Lower leg skin (tissue), 3 donors: ENCODE results near the gene FCSK.

ENCODE experiments used
- CTCF ChIP-seq, 3 donors: fragments of 450-650 bp; IDR thresholded peaks; one replicate each; pipeline ENCODE4 v1.5.1; 2016; ENCODE audit warnings: antibody characterized with exemption in 3 of 3, mild to moderate bottlenecking in 3 of 3, moderate library complexity in 2 of 3
- POLR2A ChIP-seq, 2 donors: fragments of 450-650 bp; IDR thresholded peaks; one replicate each; pipeline ENCODE4 v1.6.1; 2016 to 2017; ENCODE audit warnings: antibody characterized with exemption in 2 of 2, mild to moderate bottlenecking in 1 of 2, moderate library complexity in 1 of 2

DNA sequence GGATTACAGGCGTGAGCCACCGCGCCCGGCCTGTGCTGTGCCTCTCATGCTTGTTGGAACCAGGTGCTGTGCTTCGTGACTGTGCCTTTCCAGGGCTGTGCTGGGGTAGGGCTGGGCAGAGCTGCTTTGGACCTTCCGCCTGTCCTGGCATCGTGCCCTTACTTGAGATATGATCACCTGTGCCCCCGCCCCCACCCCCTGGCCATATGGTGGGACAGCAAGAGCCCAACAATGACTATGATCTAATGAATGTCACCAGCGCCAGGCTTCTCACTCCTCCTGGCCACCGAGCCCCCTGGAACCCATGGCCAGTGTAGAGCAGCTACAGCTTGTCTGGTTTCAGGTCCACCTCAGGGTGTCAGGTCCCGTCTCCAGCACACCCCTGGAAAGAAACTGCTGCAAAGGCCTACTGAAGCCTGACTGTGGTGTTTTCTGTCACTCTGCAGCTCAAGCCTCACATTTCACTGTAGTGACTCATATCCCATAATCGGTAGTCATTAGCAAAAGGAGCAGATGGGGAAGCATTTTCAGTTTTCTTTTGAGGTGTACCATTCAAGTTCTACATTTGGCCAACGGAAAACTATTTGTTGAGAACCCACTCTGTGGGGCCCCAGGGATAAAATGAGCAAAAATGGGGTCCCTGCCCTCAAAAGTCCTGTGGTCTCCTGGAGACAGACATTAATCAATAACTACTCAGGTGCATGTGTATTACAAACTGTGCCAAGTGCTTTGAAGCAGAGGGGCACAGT, 22.1 kb downstream of the FCSK start:
- TF ChIP-seq CTCF (IDR thresholded peaks at IDR 0.05) (no peak), POLR2A (IDR thresholded peaks at IDR 0.05) (no peak)
